GM19240 (cell line): ENCODE data around the gene SERP1.
"Not testable (repeated sequence)": the region's sequence is repeated elsewhere in the genome, so short reads cannot be mapped to it uniquely, and the experiment has no call there.

Source experiments
- DNase-seq: peaks from one replicate; pipeline ENCODE4 v3.0.0; 2011; ENCODE audit warnings: low spot score; ENCODE audit not compliant: insufficient read length

SERP1 gene

DNA sequence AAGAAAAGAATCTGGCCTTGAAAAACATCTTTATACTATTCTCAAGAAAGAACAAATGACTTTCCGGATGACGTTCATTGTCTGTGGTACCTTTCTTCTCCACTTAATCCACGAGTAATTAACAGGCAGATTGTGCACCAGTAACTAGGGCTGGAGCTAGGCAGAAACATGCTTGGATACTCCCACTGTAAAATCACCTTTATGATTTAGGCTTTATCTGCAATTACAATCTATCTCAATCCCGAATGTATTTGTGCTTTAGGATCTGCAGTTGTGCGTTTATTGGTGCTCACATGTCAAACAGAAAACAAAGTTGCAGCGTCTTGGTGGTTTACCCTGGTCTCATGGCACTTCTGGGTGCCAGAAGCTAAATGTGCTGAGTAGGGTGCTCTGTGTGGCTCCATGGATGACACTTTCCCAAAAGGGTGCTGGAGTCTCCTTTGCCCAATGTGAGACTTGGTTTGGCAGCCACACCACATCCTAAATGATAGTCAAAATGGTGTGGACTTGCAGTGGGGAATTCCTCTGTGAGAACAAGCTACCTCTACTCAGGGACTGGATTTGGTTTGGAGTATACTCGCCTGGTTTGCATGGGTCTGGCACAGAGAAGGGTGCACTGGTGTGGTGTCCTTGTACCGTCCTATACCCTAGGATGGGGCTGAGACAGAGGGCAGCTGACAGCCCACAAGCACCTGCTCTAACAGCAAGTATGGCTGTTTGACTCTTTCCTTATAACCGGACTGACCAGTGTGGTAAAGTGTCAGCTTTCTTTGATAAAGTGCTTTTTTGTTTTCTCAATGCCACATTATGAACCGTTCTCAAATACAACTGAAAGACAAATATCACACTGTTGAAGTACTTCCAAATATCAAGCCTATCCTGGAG is 7.7 kb downstream of the SERP1 start:
- no peak for DNase-seq

DNA sequence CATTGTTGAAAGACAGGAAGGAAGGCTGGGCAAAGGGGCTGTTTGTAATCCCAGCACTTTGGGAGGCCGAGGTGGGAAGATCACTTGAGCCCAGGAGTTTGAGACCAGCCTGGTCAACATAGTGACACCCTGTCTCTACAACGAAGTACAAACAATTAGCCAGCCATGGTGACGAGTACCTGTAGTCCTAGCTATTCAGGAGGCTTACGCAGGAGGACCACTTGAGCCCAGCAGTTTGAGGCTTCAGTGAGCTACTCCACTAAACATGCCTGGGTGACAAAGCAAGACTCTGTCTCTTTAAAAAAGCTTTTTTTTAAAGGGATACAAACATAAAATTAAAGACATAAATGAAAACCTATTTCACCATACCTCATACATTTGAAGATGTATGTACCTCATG is 11.1 kb downstream of the SERP1 start:
- DNase-seq = no peak

- DNase-seq = no peak
Measured at GRCh38 chr3:150531775-150532174, 14.5 kb downstream of the SERP1 start.

- no peak for DNase-seq
Measured at GRCh38 chr3:150528354-150528797, 17.9 kb downstream of the SERP1 start.

DNA sequence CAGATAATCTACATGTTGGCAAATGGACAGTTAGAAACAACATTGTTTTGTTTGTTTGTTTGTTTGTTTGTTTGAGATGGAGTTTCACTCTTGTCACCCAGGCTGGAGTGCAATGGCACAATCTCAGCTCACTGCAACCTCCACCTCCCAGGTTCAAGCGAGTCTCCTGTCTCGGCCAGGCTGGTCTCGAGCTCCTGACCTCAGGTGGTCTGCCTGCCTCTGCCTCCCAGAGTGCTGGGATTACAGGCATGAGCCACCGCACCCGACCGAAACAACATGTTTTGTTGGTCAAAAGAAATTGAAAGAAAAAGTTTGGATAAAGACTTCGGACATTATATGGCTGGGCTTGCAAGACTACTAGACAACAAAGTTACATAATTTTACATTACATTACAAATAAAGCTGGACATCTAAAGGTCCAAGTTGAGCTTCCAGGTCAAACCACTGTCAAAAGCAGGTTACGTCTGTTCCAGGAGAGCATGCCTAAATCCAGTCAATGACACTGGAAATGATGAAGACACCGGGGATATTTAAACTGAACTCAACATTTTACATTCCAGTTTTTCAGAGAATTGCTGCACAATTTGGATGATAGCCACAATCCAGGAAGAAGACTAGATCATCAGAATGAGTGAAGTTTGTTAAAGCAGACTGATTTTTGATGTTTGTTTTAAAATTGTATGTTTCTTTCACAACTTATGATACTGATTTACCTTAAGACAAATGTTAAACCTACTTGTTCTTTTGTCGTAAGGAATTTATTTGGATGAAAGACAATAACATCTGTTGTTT is 18.6 kb downstream of the SERP1 start:
- DNase-seq = no peak

GRCh38 chr3:150523538-150523937 is 22.8 kb downstream of the SERP1 start:
- no peak for DNase-seq

DNA sequence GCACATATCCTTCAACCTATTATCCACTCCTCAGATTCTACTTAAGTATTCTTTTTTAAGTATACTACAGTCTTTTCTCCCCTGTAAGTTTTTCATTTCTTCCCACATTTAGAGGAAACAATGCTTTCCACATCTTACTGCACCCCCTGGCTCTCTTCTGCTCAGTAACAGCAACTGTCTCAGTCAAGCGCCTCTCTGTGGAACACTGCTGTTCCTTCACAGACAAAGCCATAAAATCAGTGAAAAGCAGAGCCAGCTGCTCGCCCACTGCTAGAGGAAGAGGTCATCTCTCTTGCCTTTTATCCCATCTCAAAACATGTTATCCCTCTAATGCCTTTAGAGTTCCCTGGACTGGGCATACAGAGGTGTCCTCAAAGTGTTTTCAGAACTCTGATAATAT is 24.8 kb downstream of the SERP1 start:
- DNase-seq = no peak

DNA sequence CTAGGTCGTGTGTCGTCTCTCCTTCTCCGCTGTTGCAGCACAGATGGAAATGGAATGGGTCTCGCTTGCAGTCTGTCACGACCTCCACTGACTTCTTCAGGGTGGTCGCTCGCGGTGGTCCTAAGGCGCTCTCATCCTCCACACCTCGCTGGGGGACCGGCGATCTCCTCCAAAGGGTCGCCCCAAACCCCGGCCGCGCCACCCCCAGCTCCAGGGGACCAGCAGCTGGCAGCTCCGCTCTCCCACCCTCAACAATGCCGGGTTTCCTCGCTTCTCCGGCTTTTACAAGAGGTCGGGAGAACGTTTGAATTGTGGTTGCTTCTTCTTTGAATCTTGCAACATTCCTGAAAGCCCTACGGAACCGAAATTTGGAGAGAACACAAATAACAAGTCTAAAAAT is 25.9 kb downstream of the SERP1 start:
- no peak for DNase-seq

DNA sequence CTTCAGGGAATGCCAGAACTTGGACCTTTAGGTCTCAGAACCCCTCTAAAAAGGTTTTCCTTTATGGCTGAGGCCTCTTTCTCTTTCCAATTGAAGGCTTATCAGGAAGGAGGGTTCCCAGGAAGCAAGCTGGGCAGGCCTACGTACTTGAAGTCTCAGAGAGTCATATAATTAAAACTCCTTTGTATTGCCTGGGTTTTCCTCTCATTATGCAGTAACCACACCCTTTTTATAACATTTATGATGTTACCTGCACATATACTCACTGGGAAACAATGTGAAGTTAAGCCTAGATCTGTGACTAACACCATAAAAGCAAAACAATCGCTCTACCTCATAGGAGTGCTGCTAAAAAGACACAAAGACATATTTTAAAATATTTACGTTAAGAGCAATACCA is 27.3 kb downstream of the SERP1 start:
- no peak for DNase-seq

GRCh38 chr3:150515210-150515609 is 31.1 kb downstream of the SERP1 start:
- DNase-seq = no peak

- no peak for DNase-seq
Measured at GRCh38 chr3:150511122-150511821, 35.0 kb downstream of the SERP1 start.

DNA sequence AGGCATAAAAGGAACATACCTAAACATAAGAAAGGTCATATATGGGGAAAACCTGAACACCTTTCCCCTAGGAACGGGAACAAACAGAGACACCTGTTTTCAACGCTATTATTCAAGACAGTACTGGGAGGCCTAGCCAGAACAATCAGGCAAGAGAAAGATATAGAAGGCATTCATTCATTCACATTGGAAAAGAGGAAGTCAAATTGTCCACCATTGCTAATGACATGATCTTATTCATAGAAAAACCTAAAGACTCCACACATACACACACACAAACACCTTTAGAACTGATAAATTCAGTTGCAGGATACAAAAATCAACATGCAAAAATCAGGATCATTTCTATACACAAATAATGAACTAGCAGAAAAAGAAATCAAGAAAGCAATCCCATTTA is 36.5 kb downstream of the SERP1 start:
- no peak for DNase-seq

DNA sequence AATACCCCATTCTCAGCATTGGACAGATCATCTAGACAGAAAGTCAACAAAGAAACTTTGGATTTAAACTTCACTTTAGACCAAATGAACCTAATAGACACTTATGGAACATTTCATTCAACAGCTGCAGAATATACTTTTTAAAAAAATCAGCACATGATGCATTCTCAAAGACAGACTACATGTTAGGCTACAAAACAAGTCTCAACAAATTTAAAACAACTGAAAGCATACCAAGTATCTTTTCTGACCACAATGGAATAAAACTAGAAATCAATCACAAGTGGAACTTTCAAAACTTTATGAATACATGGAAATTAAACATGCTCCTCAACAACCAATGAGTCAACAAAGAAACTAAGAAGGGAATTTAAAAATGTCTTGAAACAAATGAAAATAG is 37.9 kb downstream of the SERP1 start:
- DNase-seq = no peak

DNA sequence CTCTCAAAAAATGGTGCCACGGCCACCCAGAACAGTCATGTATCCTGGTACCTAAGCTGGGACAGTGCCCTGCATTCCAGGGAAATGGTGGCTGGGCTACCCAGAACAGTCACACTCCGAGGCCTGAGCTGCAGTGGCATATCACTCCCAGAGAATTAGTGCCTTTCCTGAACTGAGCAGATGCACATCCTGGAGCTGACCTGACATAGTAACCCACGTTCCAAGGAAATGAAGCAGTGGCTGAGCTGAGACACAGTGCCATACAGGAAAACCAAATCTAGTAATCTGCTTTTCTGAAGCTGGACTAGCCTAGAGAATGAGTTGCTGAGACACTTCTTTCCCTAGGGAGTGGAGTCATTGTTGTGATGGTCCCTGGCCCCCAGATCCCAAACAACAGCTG is 41.8 kb downstream of the SERP1 start:
- DNase-seq = no peak

DNA sequence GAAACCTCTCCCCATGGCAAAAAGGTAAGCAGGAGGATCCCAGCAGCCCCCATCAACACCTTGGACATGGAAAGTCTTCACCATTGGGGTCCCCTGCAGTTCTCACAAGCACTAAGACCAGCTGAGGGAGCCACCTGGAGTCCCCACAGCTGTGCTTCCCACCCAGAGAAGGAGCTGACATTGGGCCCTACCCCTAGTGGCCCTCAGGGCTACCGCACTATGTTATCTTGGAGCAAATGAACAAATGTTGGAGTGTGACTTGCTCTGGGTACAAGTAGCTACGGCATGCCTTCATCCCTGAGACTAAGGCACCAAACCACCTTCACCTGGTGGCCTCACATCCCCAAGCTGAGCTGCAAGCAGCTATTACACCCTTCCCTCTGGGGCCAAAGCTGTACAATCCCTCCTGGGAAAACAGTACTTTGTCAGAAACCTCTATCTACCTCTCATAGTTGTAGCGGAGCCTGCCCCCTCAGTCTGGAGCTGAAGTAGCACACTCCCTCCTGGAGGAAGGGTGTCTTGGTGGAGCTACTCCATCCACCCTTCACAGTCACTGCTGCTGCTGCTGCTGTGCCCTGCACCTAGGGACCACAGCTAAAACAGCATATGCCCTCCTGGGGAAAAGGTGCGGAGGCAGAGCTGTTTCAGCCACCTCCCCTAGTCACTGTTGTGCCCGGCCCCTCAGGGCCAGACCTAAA is 42.7 kb downstream of the SERP1 start:
- DNase-seq = no peak

DNA sequence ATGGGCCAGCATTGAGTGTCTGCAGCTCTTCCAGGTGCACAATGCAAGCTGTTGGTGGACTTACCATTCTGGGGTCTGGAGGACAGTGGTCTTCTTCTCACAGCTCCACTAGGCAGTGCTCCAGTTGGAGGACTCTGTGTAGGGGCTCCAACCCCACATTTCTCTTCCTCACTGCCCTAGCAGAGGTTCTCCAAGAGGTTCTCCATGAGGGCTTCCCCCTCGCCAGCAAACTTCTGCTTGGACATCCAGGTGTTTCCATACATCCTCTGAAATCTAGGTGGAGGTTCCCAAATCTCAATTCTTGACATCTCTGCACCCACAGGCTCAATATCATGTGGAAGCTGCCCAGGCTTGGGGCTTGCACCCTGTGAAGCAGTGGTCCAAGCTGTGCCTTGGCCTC is 45.3 kb downstream of the SERP1 start:
- not testable (repeated sequence) for DNase-seq

GRCh38 chr3:150497956-150498355 is 48.3 kb downstream of the SERP1 start:
- DNase-seq = no peak

DNA sequence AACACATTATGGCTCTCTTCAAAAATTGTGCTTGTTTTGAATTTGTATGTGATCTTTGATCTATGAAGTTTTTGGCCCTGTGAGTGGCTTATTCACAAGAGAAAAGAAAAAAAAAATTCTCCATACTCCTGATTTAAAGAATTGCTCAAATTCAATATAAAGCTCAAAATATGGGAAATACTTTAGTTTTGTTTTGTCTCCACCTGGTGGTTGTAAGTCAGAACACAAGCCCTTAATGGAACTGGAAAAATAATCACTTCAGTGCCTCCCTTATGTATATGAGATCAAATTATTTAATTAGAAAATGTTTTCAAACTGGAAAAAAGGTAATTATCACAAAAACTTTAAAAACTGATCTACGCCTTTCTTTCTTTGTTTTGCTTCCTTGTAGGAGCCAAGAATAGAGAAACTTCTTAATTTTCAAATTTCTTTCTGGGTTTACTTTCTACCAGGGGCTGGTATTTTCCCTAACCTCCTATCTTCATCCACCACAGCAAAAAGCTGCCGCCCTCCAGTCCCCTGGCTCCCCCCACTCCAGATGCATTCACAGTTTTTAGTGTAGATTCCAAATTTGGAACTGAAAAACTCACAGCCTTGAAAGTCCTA is 50.6 kb downstream of the SERP1 start:
- DNase-seq = no peak

GRCh38 chr3:150495149-150495548 is 51.1 kb downstream of the SERP1 start:
- DNase-seq = no peak

DNA sequence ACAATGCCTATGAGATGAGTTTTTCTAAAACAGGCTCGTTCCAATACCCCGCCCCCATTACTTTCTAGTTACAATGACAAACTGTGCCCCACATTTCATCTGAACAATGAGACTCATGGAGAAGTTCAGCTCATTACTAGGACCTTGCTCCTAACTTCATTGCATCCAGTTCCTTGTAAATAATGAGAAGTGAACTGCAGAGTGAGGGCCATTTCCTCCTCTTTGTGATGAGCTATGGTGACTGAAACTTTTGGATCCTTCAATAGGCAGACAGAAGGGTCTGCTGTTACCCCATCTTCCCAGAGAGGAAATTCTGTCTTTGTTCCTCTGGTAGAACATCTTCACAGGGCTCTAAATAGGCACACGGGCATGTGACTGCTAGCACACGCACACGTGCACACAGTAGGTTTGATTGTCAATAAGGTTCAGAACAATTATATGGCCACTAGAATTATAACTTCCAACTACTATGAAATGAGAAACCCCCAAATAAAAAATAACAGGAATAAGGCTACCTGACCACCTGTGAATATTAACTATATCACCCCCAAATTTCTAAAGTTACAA is 51.8 kb downstream of the SERP1 start:
- no peak for DNase-seq
